ENCODE measurements around the gene HMG20A. TPM values are rescaled to one million over a fixed set of nuclear protein-coding genes. Genes with fewer than 3 reads are reported as not detected.
A peak's percentile ranks its signal among the peaks of the same experiment; 100 is the strongest.

The HMG20A gene
- total and polyA plus RNA-seq, 2 experiments from 2014 or later = 17.8 to 57.8 TPM

DNA sequence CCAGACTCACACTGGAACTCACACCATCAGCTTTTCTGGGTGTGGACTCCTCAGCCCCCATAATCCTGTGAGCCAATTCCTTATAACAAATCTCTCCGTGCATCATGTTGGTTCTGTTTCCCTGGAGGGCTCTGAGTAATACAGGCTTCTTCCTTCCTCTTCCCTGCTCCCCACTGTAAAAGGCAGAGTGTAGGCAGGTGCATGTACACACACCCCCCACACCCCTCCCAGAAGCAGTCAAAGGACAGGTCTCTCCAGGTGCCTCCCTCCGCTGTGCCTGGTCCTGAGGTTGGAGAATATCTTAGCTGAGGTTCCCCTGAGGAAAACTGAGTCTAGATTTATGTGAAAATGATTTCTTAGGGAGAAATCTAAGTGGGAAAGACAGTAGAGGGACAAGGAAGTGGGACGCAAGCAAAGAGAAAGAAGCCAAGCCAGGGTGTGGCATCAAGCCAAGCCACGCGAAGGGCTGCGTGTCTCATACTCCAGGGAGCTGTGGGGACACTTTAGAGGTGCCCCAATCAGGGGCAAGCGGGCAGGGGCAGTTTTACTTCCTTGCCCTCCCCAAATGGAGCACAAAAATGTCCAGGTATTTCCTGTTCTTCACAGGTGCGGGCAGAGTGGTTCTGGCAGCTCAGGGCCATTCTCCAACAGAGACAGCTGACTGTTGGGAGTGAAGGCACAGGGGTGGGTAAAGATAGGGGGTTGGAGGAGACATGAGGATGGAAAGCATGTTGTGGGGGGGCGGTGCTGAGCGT is 86.6 kb downstream of the HMG20A start:
- peaks cover 75% of the 10 kb centered on the region for H3K4me1 Mint-ChIP-seq
- TF ChIP-seq EZH2phosphoT487 (IDR thresholded peaks at IDR 0.05; ENCODE audit: unreplicated experiment) (no peak), CREB1 (CRISPR knock-in tag; IDR thresholded peaks at IDR 0.05; ENCODE audit: low read depth) (no peak), EZH2 (IDR thresholded peaks at IDR 0.05; ENCODE audit: low read depth, unreplicated experiment) (no peak), ZNF462 (CRISPR knock-in tag; IDR thresholded peaks at IDR 0.05) (no peak), ZNF331 (CRISPR knock-in tag; IDR thresholded peaks at IDR 0.05; ENCODE audit: low read depth) (no peak), NANOG (IDR thresholded peaks at IDR 0.05; ENCODE audit: borderline replicate concordance) (no peak), ETS1 (IDR thresholded peaks at IDR 0.05) (no peak), ZNF114 (CRISPR knock-in tag; IDR thresholded peaks at IDR 0.05) (no peak)
- TF ChIP-seq, protein P1, sequence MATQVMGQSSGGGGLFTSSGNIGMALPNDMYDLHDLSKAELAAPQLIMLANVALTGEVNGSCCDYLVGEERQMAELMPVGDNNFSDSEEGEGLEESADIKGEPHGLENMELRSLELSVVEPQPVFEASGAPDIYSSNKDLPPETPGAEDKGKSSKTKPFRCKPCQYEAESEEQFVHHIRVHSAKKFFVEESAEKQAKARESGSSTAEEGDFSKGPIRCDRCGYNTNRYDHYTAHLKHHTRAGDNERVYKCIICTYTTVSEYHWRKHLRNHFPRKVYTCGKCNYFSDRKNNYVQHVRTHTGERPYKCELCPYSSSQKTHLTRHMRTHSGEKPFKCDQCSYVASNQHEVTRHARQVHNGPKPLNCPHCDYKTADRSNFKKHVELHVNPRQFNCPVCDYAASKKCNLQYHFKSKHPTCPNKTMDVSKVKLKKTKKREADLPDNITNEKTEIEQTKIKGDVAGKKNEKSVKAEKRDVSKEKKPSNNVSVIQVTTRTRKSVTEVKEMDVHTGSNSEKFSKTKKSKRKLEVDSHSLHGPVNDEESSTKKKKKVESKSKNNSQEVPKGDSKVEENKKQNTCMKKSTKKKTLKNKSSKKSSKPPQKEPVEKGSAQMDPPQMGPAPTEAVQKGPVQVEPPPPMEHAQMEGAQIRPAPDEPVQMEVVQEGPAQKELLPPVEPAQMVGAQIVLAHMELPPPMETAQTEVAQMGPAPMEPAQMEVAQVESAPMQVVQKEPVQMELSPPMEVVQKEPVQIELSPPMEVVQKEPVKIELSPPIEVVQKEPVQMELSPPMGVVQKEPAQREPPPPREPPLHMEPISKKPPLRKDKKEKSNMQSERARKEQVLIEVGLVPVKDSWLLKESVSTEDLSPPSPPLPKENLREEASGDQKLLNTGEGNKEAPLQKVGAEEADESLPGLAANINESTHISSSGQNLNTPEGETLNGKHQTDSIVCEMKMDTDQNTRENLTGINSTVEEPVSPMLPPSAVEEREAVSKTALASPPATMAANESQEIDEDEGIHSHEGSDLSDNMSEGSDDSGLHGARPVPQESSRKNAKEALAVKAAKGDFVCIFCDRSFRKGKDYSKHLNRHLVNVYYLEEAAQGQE (IDR thresholded peaks at IDR 0.05; ENCODE audit: unreplicated experiment) = no peak

More for the DNA sequence above, 86.6 kb downstream of the HMG20A start:
- Mint-ChIP-seq H3K4me3 (no peak overlapping the region; the same call in 2 of the 3 replicates), H3K27ac (peak overlapping the region; percentile 51; the same call in 1 of the 2 replicates), H3K9me3 (no peaks in the 10 kb centered on the region), H3K27me3 (ENCODE audit: insufficient read depth, low read depth, poor library complexity) (peaks cover 9% of the 10 kb centered on the region), H3K36me3 (ENCODE audit: low read depth) (no peaks in the 10 kb centered on the region)
- H3K27me3 ChIP-seq (ENCODE audit: insufficient read depth) = no peaks in the 10 kb centered on the region
- DNase-seq (ENCODE audit: low spot score) = no peak
- no peaks in the 10 kb centered on the region; the same call in 1 of the 2 replicates for H3K79me2 ChIP-seq (replicated peaks; ENCODE audit: insufficient read depth)
- H3K4me1 ChIP-seq (ENCODE audit: insufficient read depth) = peaks cover 68% of the 10 kb centered on the region
- H3K36me3 ChIP-seq (ENCODE audit: insufficient read depth) = no peaks in the 10 kb centered on the region
- no peak overlapping the region for H3K4me2 ChIP-seq
- H3K4me3 ChIP-seq = no peak overlapping the region
- H3K9me2 ChIP-seq (ENCODE audit: insufficient read depth) = peaks cover 8% of the 10 kb centered on the region; the same call in 1 of the 2 replicates
- ATAC-seq = no peak
- H3K27ac ChIP-seq (ENCODE audit: low read depth) = no peak overlapping the region
- no peak overlapping the region for H2AFZ ChIP-seq
- H3F3A ChIP-seq (replicated peaks; ENCODE audit: low read depth) = peaks cover 10% of the 10 kb centered on the region
- H4K20me1 ChIP-seq (replicated peaks; ENCODE audit: insufficient read depth) = no peaks in the 10 kb centered on the region

Data from GM23338 (cell line).